ENCODE measurements around the gene FANCC. TPM values are rescaled to one million over a fixed set of nuclear protein-coding genes. Genes with fewer than 3 reads are reported as not detected.

Gene FANCC
- total RNA-seq, 2 donors from 2014 or later: 7.5 to 12.5 TPM

GRCh38 chr9:95237336-95237735 is 80.2 kb downstream of the FANCC start:
- H3K27me3 ChIP-seq: no peaks in the 10 kb centered on the region
- no peak overlapping the region for H3K27ac ChIP-seq
- no peak for TF ChIP-seq CTCF (IDR thresholded peaks at IDR 0.05)
- no peak for TF ChIP-seq POLR2A (IDR thresholded peaks at IDR 0.05)
- ATAC-seq (no peak), DNase-seq (no peak)
- intact Hi-C loops (cut with DNase I): no loop called here
- 94 to 96% methylated on average over 7 of the region's 7 CpGs for WGBS, 2 donors
- no peaks in the 10 kb centered on the region for H3K9me3 ChIP-seq
- H3K4me3 ChIP-seq: no peak overlapping the region
- no peaks in the 10 kb centered on the region for H3K36me3 ChIP-seq (replicated peaks in 1 of 2; ENCODE audit: insufficient read depth in 1 of 2, low read depth in 2 of 2)
- H3K4me1 ChIP-seq: no peaks in the 10 kb centered on the region

- no peak overlapping the region for H3K4me3 ChIP-seq
- no peaks in the 10 kb centered on the region for H3K27me3 ChIP-seq
- no peaks in the 10 kb centered on the region for H3K36me3 ChIP-seq (replicated peaks in 1 of 2; ENCODE audit: insufficient read depth in 1 of 2, low read depth in 2 of 2)
- DNase-seq (no peak), ATAC-seq (no peak)
- H3K4me1 ChIP-seq: no peaks in the 10 kb centered on the region
- no peak overlapping the region for H3K27ac ChIP-seq
- no peaks in the 10 kb centered on the region for H3K9me3 ChIP-seq
- 88 to 93% methylated on average over 6 of the region's 6 CpGs for WGBS, 2 donors
- TF ChIP-seq POLR2A (IDR thresholded peaks at IDR 0.05) (no peak), CTCF (IDR thresholded peaks at IDR 0.05) (no peak)
- intact Hi-C loops (cut with DNase I): no loop called here
These were observed 87.5 kb downstream of the FANCC start for GRCh38 chr9:95230046-95230445.

- H3K9me3 ChIP-seq: no peaks in the 10 kb centered on the region
- H3K4me1 ChIP-seq: no peaks in the 10 kb centered on the region
- no peaks in the 10 kb centered on the region for H3K27me3 ChIP-seq
- no peak for DNase-seq
- WGBS, 2 donors: 75 to 79% methylated on average over 4 of the region's 4 CpGs
- no peaks in the 10 kb centered on the region for H3K36me3 ChIP-seq (replicated peaks in 1 of 2; ENCODE audit: insufficient read depth in 1 of 2, low read depth in 2 of 2)
- intact Hi-C loops (cut with DNase I): no loop called here
- TF ChIP-seq POLR2A (IDR thresholded peaks at IDR 0.05) (no peak), CTCF (IDR thresholded peaks at IDR 0.05) (no peak)
- no peak overlapping the region for H3K4me3 ChIP-seq
- no peak overlapping the region for H3K27ac ChIP-seq
- ATAC-seq: no peak
These were observed 88.1 kb downstream of the FANCC start for GRCh38 chr9:95229230-95229915.

- Histone ChIP-seq H3K27ac (no peak overlapping the region), H3K4me1 (no peaks in the 10 kb centered on the region), H3K36me3 (replicated peaks in 1 of 2; ENCODE audit: insufficient read depth in 1 of 2, low read depth in 2 of 2) (no peaks in the 10 kb centered on the region), H3K27me3 (no peaks in the 10 kb centered on the region), H3K9me3 (no peaks in the 10 kb centered on the region), H3K4me3 (no peak overlapping the region)
- no peak for ATAC-seq
- no peak for DNase-seq
- intact Hi-C loops (cut with DNase I): no loop called here
- TF ChIP-seq CTCF (IDR thresholded peaks at IDR 0.05) (no peak), POLR2A (IDR thresholded peaks at IDR 0.05) (no peak)
- 86 to 96% methylated on average over 5 to 7 of the region's 7 CpGs for WGBS, 2 donors
These were observed 90.6 kb downstream of the FANCC start for GRCh38 chr9:95226921-95227320.

GRCh38 chr9:95225726-95226106 is 91.8 kb downstream of the FANCC start:
- no peak for TF ChIP-seq POLR2A (IDR thresholded peaks at IDR 0.05)
- no peak for TF ChIP-seq CTCF (IDR thresholded peaks at IDR 0.05)
- no peak overlapping the region for H3K4me3 ChIP-seq
- intact Hi-C loops (cut with DNase I): no loop called here
- no peaks in the 10 kb centered on the region for H3K4me1 ChIP-seq
- DNase-seq (no peak), ATAC-seq (no peak)
- no peaks in the 10 kb centered on the region for H3K36me3 ChIP-seq (replicated peaks in 1 of 2; ENCODE audit: insufficient read depth in 1 of 2, low read depth in 2 of 2)
- no peaks in the 10 kb centered on the region for H3K27me3 ChIP-seq
- no peaks in the 10 kb centered on the region for H3K9me3 ChIP-seq
- no peak overlapping the region for H3K27ac ChIP-seq

Measured in body of pancreas (tissue), 4 donors.